ENCODE measurements around the gene CAND1. TPM values are rescaled to one million over a fixed set of nuclear protein-coding genes. Genes with fewer than 3 reads are reported as not detected.

Gene CAND1
- total RNA-seq, 2 donors from 2014 or later = 134 to 155 TPM

GRCh38 chr12:67254372-67255026 lies 14.7 kb upstream of the CAND1 start:
- Histone ChIP-seq H3K4me3 (no peak overlapping the region), H3K4me1 (no peaks in the 10 kb centered on the region), H3K27me3 (no peaks in the 10 kb centered on the region), H3K9me3 (no peaks in the 10 kb centered on the region), H3K9ac (ENCODE audit: low read depth in 2 of 2, low read length in 2 of 2) (no peak overlapping the region), H3K27ac (no peak overlapping the region), H3K36me3 (no peaks in the 10 kb centered on the region)
- DNase-seq = no peak
- intact Hi-C loops (cut with DNase I) = no loop called here
- no peak for TF ChIP-seq CTCF (IDR thresholded peaks at IDR 0.05)

DNA sequence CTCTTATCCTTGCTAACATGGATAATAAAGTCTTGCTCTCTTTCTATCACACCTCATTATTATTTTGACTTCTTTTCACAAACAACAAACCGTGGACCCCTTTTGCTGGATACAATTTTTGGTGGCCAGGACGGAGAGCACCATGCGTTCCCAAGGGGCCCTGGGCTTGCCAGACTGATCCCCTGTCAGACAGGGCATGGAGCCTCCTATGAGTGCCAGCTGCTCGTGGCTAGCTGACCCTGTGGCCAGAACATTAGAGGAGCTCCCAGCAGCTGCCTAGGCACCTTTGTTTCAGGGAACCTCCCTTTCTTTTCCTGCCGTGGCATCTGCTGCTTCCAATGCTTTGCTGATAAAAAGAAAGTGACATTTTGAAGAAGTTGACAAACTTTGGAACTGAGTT lies 12.5 kb upstream of the CAND1 start:
- intact Hi-C loops (cut with DNase I) = no loop called here
- no peaks in the 10 kb centered on the region for H3K36me3 ChIP-seq
- no peaks in the 10 kb centered on the region for H3K9me3 ChIP-seq
- H3K9ac ChIP-seq (ENCODE audit: low read depth in 2 of 2, low read length in 2 of 2) = no peak overlapping the region
- no peak overlapping the region for H3K4me3 ChIP-seq
- H3K4me1 ChIP-seq = no peaks in the 10 kb centered on the region
- no peak for TF ChIP-seq CTCF (IDR thresholded peaks at IDR 0.05)
- DNase-seq = no peak
- H3K27ac ChIP-seq = no peak overlapping the region
- H3K27me3 ChIP-seq = no peaks in the 10 kb centered on the region

DNA sequence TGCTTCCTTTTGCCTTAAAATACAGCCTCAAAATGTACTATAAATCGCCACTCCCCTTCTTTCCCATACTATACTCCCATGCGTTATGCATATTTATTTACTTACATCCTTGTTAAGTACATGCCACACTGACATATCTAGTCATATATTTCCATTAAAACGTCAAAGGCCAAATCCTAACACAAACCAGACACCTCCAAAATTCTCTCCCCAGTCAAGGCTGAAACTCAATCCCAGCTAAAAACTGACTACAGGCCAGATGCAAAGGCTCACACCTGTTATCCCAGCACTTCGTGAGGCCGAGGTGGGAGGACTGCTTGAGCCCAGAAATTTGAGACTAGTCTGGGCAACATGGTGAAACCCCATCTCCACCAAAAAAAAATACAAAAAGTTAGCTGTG lies 5.7 kb upstream of the CAND1 start:
- DNase-seq = no peak
- intact Hi-C loops (cut with DNase I) = no loop called here

GRCh38 chr12:67268335-67268895 lies 743 bp upstream of the CAND1 start:
- Histone ChIP-seq H3K9ac (ENCODE audit: low read depth in 2 of 2, low read length in 2 of 2) (peak overlapping the region; percentile 61 to 94), H3K36me3 (no peaks in the 10 kb centered on the region), H3K27ac (peak overlapping the region; percentile 99), H3K27me3 (no peaks in the 10 kb centered on the region), H3K4me3 (peak overlapping the region; percentile 85), H3K9me3 (no peaks in the 10 kb centered on the region), H3K4me1 (peaks cover 3% of the 10 kb centered on the region)
- intact Hi-C loops (cut with DNase I) = no loop called here
- peak; percentile 93 for DNase-seq
- TF ChIP-seq CTCF (IDR thresholded peaks at IDR 0.05) = no peak

More for the DNA sequence above, 5.7 kb upstream of the CAND1 start:
- Histone ChIP-seq H3K27ac (no peak overlapping the region), H3K9ac (ENCODE audit: low read depth in 2 of 2, low read length in 2 of 2) (no peak overlapping the region), H3K36me3 (no peaks in the 10 kb centered on the region), H3K27me3 (no peaks in the 10 kb centered on the region), H3K4me1 (no peaks in the 10 kb centered on the region), H3K4me3 (no peak overlapping the region), H3K9me3 (no peaks in the 10 kb centered on the region)
- no peak for TF ChIP-seq CTCF (IDR thresholded peaks at IDR 0.05)

- H3K36me3 ChIP-seq = no peaks in the 10 kb centered on the region
- intact Hi-C loops (cut with DNase I) = no loop called here
- no peaks in the 10 kb centered on the region for H3K9me3 ChIP-seq
- H3K4me1 ChIP-seq = peaks cover 9% of the 10 kb centered on the region
- H3K4me3 ChIP-seq = peak overlapping the region; percentile 85
- peak overlapping the region; percentile 99 for H3K27ac ChIP-seq
- peak overlapping the region; percentile 94 to 96 for H3K9ac ChIP-seq (ENCODE audit: low read depth in 2 of 2, low read length in 2 of 2)
- H3K27me3 ChIP-seq = no peaks in the 10 kb centered on the region
- TF ChIP-seq CTCF (IDR thresholded peaks at IDR 0.05) = no peak
- DNase-seq = peak; percentile 53
These were observed 745 bp downstream of the CAND1 start for GRCh38 chr12:67269633-67270573.
